A549 (cell line): Measurements from ENCODE around the gene MAML3. TPM values are rescaled to one million over a fixed set of nuclear protein-coding genes. Genes with fewer than 3 reads are reported as not detected.

Source experiments
- ATAC-seq, 2 experiments: fragments of 200-7000 bp in 1 of 2; fragments of >200 bp in 1 of 2; cut with Nextera tagmentation in 1 of 2; cut with Tn5 transposase in 1 of 2; 3 replicates each; pipeline versions ENCODE4 v1.8.0 to v1.9.1; 2018 to 2020; ENCODE audit warnings: mild to moderate bottlenecking in 1 of 2, moderate library complexity in 1 of 2
- CTCF ChIA-PET: fragments of 300-600 bp; sonication (Branson Sonifier 250); formaldehyde crosslinking; extraction: SDS; loops from one replicate; lab custom pipeline; 2021; ENCODE audit warnings: antibody characterized with exemption, inconsistent platforms; lab: Yijun Ruan, JAX
- POLR2A ChIA-PET: fragments of 350-600 bp; formaldehyde crosslinking; extraction: SDS; loops from one replicate; lab custom pipeline; 2021; ENCODE audit warnings: antibody characterized with exemption, inconsistent platforms; lab: Yijun Ruan, JAX
- DNase-seq, 2 experiments: peaks; one replicate each; pipeline versions ENCODE4 v3.0.0 to v3.0.0-alpha.2; 2011 to 2016; ENCODE audit warnings: low read depth in 1 of 2, low spot score in 1 of 2
- FAIRE-seq: peaks from 2 replicates; lab custom pipeline; 2011; peaks lifted over from hg19 to GRCh38; lab: Jason Lieb, UNC
- H3K27ac ChIP-seq, 2 experiments: fragments of >200 bp; sonication (Bioruptor Twin); formaldehyde crosslinking; 3 replicates each; pipeline ENCODE4 v1.5.1; 2016 to 2017
- H3K4me1 ChIP-seq: fragments of >200 bp; sonication (Bioruptor Twin); formaldehyde crosslinking; 3 replicates; pipeline ENCODE4 v1.6.1; 2016
- H3K4me2 ChIP-seq: fragments of >200 bp; sonication (Bioruptor Twin); formaldehyde crosslinking; 3 replicates; pipeline ENCODE4 v1.6.1; 2016
- H3K4me3 ChIP-seq: fragments of >200 bp; sonication (Bioruptor Twin); formaldehyde crosslinking; 3 replicates; pipeline ENCODE4 v1.5.1; 2016
- H3K9me3 ChIP-seq: fragments of >200 bp; sonication (Bioruptor Twin); formaldehyde crosslinking; 3 replicates; pipeline ENCODE4 v1.6.1; 2016
- CBX2 ChIP-seq: fragments of 200-600 bp; sonication (generic); IDR thresholded peaks from 2 replicates; pipeline ENCODE4 v1.6.1; 2016; ENCODE audit warnings: low read depth, mild to moderate bottlenecking, borderline replicate concordance
- CBX8 ChIP-seq: fragments of 200-600 bp; sonication (generic); IDR thresholded peaks from 2 replicates; pipeline ENCODE4 v1.6.1; 2016
- CEBPB ChIP-seq, 2 experiments: fragments of >200 bp in 1 of 2; sonication (Bioruptor Twin) in 1 of 2; formaldehyde crosslinking in 1 of 2; IDR thresholded peaks; 2 replicates each; pipeline ENCODE4 v1.6.1; 2012 to 2016
- EHMT2 ChIP-seq: fragments of 200-600 bp; sonication (generic); IDR thresholded peaks from 2 replicates; pipeline ENCODE4 v1.6.1; 2016; ENCODE audit warnings: antibody characterized with exemption, low read depth, mild to moderate bottlenecking, moderate library complexity
- GATA3 ChIP-seq: IDR thresholded peaks from 2 replicates; pipeline ENCODE4 v1.6.1; 2012; ENCODE audit warnings: borderline replicate concordance
- HEYL ChIP-seq: fragments of 250-450 bp; sonication (Bioruptor Pico); IDR thresholded peaks from 2 replicates; pipeline ENCODE4 v1.8.0; 2021; ENCODE audit warnings: mild to moderate bottlenecking, moderate library complexity
- KDM5A ChIP-seq: fragments of 200-600 bp; sonication (generic); IDR thresholded peaks from 2 replicates; pipeline ENCODE4 v1.6.1; 2016; ENCODE audit warnings: antibody characterized with exemption, mild to moderate bottlenecking
- NPAS2 ChIP-seq: fragments of 250-450 bp; sonication (Bioruptor Pico); IDR thresholded peaks from 2 replicates; pipeline ENCODE4 v1.8.0; 2022; ENCODE audit warnings: mild to moderate bottlenecking, moderate library complexity, borderline replicate concordance
- NR3C1 ChIP-seq: fragments of >200 bp; sonication (Bioruptor Twin); formaldehyde crosslinking; IDR thresholded peaks from 3 replicates; pipeline ENCODE4 v1.6.1; 2017
- PHF8 ChIP-seq: fragments of 200-600 bp; sonication (generic); IDR thresholded peaks from 2 replicates; pipeline ENCODE4 v1.6.1; 2016; ENCODE audit warnings: low read depth, mild to moderate bottlenecking, antibody characterized with exemption, moderate library complexity, borderline replicate concordance
- POLR2AphosphoS2 ChIP-seq: conservative IDR thresholded peaks from 2 replicates; pipeline ENCODE4 v1.6.1; 2012; ENCODE audit warnings: low read length, improper control_type of control experiment, inconsistent platforms
- RCOR1 ChIP-seq: fragments of 150-350 bp; IDR thresholded peaks from 2 replicates; pipeline ENCODE4 v1.6.1; 2014; ENCODE audit warnings: antibody characterized with exemption, low read length, low read depth
- RFX5 ChIP-seq: fragments of 450-650 bp; IDR thresholded peaks from 2 replicates; pipeline ENCODE4 v1.7.1; 2014; ENCODE audit warnings: antibody characterized with exemption, mild to moderate bottlenecking, moderate library complexity
- SREBF2 ChIP-seq: fragments of 450-650 bp; IDR thresholded peaks from 2 replicates; pipeline ENCODE4 v1.6.1; 2014; ENCODE audit warnings: mild to moderate bottlenecking, moderate library complexity
- TFCP2L1 ChIP-seq: fragments of 250-450 bp; sonication (Bioruptor Pico); IDR thresholded peaks from 2 replicates; pipeline ENCODE4 v1.5.0; 2021; ENCODE audit warnings: mild to moderate bottlenecking
- ZC3H11A ChIP-seq: fragments of 450-650 bp; IDR thresholded peaks from 2 replicates; pipeline ENCODE4 v1.6.1; 2014; ENCODE audit warnings: antibody characterized with exemption, mild to moderate bottlenecking
- WGBS: methylation state at CpG from one replicate; pipeline ENCODE4 v1.1.6; 2017; ENCODE audit errors: missing lambda C conversion rate; 5-methylcytosine and 5-hydroxymethylcytosine counted together
- polyA plus RNA-seq, 4 experiments: library from polyadenylated mRNA; depleted of rRNA in 3 of 4; stranded (reverse); fragments of >200 nt; fragmentation: RNase III in 1 of 4; extraction: RNeasy Plus Mini Kit Qiagen cat#74134 plus additional on column Dnase treatment in 1 of 4; gene quantifications; 2 replicates in 3 of 4; 3 replicates in 1 of 4; pipeline ENCODE4 v1.2.3, GENCODE V29; 2011 to 2017
- TF ChIP-seq, protein P1 (sequence below): fragments of 250-450 bp; sonication (Bioruptor Pico); IDR thresholded peaks from 2 replicates; pipeline ENCODE4 v1.5.0; 2021; ENCODE audit warnings: mild to moderate bottlenecking, moderate library complexity, borderline replicate concordance
- TF ChIP-seq, protein P2 (sequence below): fragments of >200 bp; sonication (Bioruptor Twin); formaldehyde crosslinking; IDR thresholded peaks from 2 replicates; pipeline ENCODE4 v1.6.1; 2016
- TF ChIP-seq, protein P3 (sequence below): fragments of 150-350 bp; IDR thresholded peaks from 2 replicates; pipeline ENCODE4 v1.6.1; 2014; ENCODE audit warnings: low read depth, mild to moderate bottlenecking, low read length
- TF ChIP-seq, protein P4 (sequence below): IDR thresholded peaks from 2 replicates; pipeline ENCODE4 v1.6.1; 2012; ENCODE audit warnings: low read depth, borderline replicate concordance
- TF ChIP-seq, protein P5 (sequence below): IDR thresholded peaks from 2 replicates; pipeline ENCODE4 v1.6.1; 2012
- TF ChIP-seq, protein P6 (sequence below): fragments of >200 bp; sonication (Bioruptor Twin); formaldehyde crosslinking; IDR thresholded peaks from 3 replicates; pipeline ENCODE4 v1.6.1; 2016

Gene MAML3
- polyA plus RNA-seq, 2 of the 4 experiments (the other 2 are of a cell fraction), result 9.0 to 22.2 TPM

DNA sequence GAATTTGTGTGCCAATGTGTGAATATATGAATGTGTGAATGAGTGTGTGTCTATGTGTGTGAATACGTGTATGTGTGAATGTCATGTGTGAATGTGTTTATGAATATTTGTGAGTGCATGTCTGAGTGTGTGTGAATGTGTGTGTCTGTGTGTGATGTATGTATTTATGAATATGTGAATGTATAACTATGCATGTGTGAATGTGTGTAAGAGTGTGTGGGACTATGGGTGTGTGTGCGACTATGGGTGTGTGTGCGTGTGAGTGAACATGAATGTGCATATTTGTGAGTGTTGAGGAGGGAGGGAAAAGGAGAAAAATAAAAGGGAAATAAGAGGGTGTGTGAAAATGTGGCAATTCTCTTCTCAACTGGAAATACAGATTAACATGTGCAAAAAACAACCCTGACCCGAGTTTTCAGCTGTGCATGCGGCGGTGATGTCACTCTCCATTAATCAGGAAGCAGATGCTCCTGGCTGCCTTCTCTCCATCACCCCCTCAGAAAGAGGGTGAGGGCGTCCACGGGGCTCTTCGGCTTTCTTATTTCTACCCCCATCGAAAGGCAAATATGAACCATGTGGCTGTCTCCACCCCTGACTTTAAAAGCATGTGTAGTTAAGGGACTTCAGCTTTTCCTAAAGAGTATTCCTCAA is 219.8 kb downstream of the MAML3 start:
- no peak for FAIRE-seq

DNA sequence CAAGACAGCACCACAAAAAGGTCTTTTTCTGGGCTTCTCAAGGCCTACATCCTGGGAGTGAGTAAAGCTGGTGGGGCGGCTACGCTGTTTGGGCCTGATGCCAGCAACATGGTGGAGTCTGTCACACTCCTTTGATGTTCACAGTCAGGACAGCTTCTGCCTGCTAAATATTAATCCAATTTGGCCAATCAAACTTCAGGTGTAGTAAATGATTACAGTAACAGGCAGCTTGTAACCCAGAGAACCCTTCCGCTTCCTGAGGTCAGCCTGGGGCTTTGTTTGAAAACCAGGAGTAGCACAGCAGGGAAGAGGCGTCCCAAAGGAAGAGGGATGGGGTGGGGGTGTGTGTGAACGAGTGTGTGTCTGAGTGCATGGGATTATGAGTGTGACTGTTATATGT is 220.4 kb downstream of the MAML3 start:
- WGBS, result 39% methylated on average over 5 of the region's 5 CpGs

More for the DNA sequence above, 219.8 kb downstream of the MAML3 start:
- Histone ChIP-seq H3K4me1 (peaks cover 29% of the 10 kb centered on the region), H3K4me3 (no peak overlapping the region), H3K4me2 (peak overlapping the region; percentile 40), H3K9me3 (no peaks in the 10 kb centered on the region), H3K27ac (peak overlapping the region in 1 of 2 experiments; percentile 28; a peak in 2 of 6 replicates)
- ChIA-PET CTCF (interaction anchor here (1.0 kb wide), 1 partner anchor 38 kb away, joined by 3 read pairs; no protein-coding TSS in a partner anchor), POLR2A (no interaction called here)
- ATAC-seq, result peak; percentile 24 to 43; a peak in 2 of 6 replicates
- TF ChIP-seq, protein P1, sequence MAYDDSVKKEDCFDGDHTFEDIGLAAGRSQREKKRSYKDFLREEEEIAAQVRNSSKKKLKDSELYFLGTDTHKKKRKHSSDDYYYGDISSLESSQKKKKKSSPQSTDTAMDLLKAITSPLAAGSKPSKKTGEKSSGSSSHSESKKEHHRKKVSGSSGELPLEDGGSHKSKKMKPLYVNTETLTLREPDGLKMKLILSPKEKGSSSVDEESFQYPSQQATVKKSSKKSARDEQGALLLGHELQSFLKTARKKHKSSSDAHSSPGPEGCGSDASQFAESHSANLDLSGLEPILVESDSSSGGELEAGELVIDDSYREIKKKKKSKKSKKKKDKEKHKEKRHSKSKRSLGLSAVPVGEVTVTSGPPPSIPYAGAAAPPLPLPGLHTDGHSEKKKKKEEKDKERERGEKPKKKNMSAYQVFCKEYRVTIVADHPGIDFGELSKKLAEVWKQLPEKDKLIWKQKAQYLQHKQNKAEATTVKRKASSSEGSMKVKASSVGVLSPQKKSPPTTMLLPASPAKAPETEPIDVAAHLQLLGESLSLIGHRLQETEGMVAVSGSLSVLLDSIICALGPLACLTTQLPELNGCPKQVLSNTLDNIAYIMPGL (CRISPR knock-in tag), result no peak
- TF ChIP-seq HEYL (no peak), NPAS2 (CRISPR knock-in tag) (no peak), NR3C1 (no peak), TFCP2L1 (CRISPR knock-in tag) (no peak), CEBPB (IDR thresholded peaks at IDR 0.05) (no peak), CBX8 (no peak), SREBF2 (no peak), EHMT2 (no peak), POLR2AphosphoS2 (no peak)
- TF ChIP-seq, protein P2, sequence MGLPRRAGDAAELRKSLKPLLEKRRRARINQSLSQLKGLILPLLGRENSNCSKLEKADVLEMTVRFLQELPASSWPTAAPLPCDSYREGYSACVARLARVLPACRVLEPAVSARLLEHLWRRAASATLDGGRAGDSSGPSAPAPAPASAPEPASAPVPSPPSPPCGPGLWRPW, result no peak
- no peak for DNase-seq
- WGBS, result 82% methylated on average over 10 of the region's 10 CpGs

DNA sequence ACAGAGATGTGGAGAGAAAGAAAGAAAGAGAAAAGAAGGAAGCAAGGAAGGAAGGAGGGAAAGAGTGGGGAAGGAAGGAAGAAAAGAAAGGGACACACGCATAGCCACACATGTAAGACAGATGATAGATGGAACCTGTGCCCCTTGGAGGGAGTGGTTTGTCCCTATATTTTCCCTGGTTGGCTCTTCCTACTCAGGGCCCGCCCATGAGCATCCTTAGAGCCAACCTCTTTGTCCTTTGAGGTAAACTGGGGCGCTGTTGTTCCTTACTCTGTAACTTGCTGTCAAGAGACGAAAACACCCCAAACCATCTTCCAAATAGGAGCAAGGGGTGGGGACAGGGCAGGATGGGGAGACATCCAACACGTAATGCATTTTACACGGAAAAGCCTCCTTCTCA is 220.9 kb downstream of the MAML3 start:
- ATAC-seq (peak in 1 of 2 experiments; percentile 38; a peak in 2 of 6 replicates), FAIRE-seq (no peak), DNase-seq (no peak)
- no peaks in the 10 kb centered on the region for H3K9me3 ChIP-seq
- no peak overlapping the region for H3K4me3 ChIP-seq
- peak overlapping the region; percentile 40 for H3K4me2 ChIP-seq
- POLR2A ChIA-PET, result no interaction called here
- no peak for TF ChIP-seq GATA3
- TF ChIP-seq RCOR1, result no peak
- TF ChIP-seq, protein P2, result no peak
- H3K27ac ChIP-seq, result peak overlapping the region in 1 of 2 experiments; percentile 63; a peak in 4 of 6 replicates
- 89% methylated on average over 6 of the region's 6 CpGs for WGBS
- CTCF ChIA-PET, result no interaction called here
- H3K4me1 ChIP-seq, result peaks cover 29% of the 10 kb centered on the region

More for the DNA sequence above, 220.4 kb downstream of the MAML3 start:
- peaks cover 29% of the 10 kb centered on the region for H3K4me1 ChIP-seq
- H3K9me3 ChIP-seq, result no peaks in the 10 kb centered on the region
- ChIA-PET CTCF (no interaction called here), POLR2A (no interaction called here)
- ATAC-seq (peak; percentile 19 to 57; a peak in 3 of 6 replicates), DNase-seq (peak in 1 of 2 experiments; percentile 48), FAIRE-seq (no peak)
- peak overlapping the region in 1 of 2 experiments; percentile 63; a peak in 3 of 6 replicates for H3K27ac ChIP-seq
- peak overlapping the region; percentile 40 for H3K4me2 ChIP-seq
- no peak overlapping the region for H3K4me3 ChIP-seq
- TF ChIP-seq, protein P3, sequence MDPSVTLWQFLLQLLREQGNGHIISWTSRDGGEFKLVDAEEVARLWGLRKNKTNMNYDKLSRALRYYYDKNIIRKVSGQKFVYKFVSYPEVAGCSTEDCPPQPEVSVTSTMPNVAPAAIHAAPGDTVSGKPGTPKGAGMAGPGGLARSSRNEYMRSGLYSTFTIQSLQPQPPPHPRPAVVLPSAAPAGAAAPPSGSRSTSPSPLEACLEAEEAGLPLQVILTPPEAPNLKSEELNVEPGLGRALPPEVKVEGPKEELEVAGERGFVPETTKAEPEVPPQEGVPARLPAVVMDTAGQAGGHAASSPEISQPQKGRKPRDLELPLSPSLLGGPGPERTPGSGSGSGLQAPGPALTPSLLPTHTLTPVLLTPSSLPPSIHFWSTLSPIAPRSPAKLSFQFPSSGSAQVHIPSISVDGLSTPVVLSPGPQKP, result no peak
- TF ChIP-seq KDM5A, result no peak

DNA sequence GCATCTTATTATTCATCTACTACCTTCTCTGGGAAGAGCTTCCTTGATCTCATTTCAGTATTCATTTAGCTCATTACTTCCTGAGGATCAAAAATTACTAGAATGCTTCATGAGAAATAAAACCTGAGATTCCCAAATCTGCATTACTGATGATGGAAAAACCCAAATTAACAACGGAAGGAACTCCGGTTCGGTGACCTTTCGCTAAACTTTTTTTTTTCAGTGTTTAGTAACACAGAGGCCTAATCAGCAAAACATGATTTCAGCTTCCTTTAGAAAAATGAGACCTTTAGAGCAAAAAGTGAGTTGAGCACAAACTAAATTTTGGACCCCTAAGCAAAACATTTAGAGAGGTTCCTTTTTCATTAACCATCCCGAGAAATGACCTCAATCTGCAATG is 229.2 kb downstream of the MAML3 start:
- Histone ChIP-seq H3K4me2 (no peak overlapping the region), H3K4me3 (no peak overlapping the region), H3K27ac (no peak overlapping the region), H3K9me3 (no peaks in the 10 kb centered on the region), H3K4me1 (peaks cover 54% of the 10 kb centered on the region)
- no peak for ATAC-seq
- 89% methylated on average over 5 of the region's 5 CpGs for WGBS
- ChIA-PET POLR2A (no interaction called here), CTCF (no interaction called here)
- no peak for DNase-seq
- no peak for FAIRE-seq
- no peak for TF ChIP-seq RFX5
- TF ChIP-seq ZC3H11A, result no peak
- TF ChIP-seq, protein P4, sequence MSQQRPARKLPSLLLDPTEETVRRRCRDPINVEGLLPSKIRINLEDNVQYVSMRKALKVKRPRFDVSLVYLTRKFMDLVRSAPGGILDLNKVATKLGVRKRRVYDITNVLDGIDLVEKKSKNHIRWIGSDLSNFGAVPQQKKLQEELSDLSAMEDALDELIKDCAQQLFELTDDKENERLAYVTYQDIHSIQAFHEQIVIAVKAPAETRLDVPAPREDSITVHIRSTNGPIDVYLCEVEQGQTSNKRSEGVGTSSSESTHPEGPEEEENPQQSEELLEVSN, result no peak
- TF ChIP-seq, protein P5, sequence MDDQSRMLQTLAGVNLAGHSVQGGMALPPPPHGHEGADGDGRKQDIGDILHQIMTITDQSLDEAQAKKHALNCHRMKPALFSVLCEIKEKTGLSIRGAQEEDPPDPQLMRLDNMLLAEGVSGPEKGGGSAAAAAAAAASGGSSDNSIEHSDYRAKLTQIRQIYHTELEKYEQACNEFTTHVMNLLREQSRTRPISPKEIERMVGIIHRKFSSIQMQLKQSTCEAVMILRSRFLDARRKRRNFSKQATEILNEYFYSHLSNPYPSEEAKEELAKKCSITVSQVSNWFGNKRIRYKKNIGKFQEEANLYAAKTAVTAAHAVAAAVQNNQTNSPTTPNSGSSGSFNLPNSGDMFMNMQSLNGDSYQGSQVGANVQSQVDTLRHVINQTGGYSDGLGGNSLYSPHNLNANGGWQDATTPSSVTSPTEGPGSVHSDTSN, result no peak
- TF ChIP-seq CBX2, result no peak
- TF ChIP-seq PHF8, result no peak
- TF ChIP-seq, protein P6, sequence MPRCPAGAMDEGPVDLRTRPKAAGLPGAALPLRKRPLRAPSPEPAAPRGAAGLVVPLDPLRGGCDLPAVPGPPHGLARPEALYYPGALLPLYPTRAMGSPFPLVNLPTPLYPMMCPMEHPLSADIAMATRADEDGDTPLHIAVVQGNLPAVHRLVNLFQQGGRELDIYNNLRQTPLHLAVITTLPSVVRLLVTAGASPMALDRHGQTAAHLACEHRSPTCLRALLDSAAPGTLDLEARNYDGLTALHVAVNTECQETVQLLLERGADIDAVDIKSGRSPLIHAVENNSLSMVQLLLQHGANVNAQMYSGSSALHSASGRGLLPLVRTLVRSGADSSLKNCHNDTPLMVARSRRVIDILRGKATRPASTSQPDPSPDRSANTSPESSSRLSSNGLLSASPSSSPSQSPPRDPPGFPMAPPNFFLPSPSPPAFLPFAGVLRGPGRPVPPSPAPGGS, result no peak
